ENCODE data around the gene B3GNT3. TPM values are rescaled to one million over a fixed set of nuclear protein-coding genes. Genes with fewer than 3 reads are reported as not detected.

Gene B3GNT3
- total and polyA plus RNA-seq, 2 of the 13 experiments (the other 11 are each of a cell fraction or from before 2014, with no cell fraction given) = 0.86 to 4.0 TPM

GRCh38 chr19:17855280-17856152 lies 60.6 kb downstream of the B3GNT3 start (continued):
- no peak for TF ChIP-seq ZNF414 (CRISPR knock-in tag; IDR thresholded peaks at IDR 0.05)
- TF ChIP-seq ZNF597 (CRISPR knock-in tag; IDR thresholded peaks at IDR 0.05) = no peak
- no peak for TF ChIP-seq HDAC2 (CRISPR knock-in tag; IDR thresholded peaks at IDR 0.05)
- TF ChIP-seq SMARCE1 (IDR thresholded peaks at IDR 0.05; ENCODE audit: borderline replicate concordance) = no peak
- TF ChIP-seq ZNF274 (CRISPR knock-in tag; IDR thresholded peaks at IDR 0.05) = 0 out of 2 replicates have a peak, but pooled peaks have one; percentile 25
- no peak for TF ChIP-seq ZFP36L2 (CRISPR knock-in tag; IDR thresholded peaks at IDR 0.05)
- TF ChIP-seq ZBTB44 (CRISPR knock-in tag; IDR thresholded peaks at IDR 0.05) = no peak
- no peak for TF ChIP-seq SAFB2 (CRISPR knock-in tag; IDR thresholded peaks at IDR 0.05; ENCODE audit: borderline replicate concordance, low read depth)
- TF ChIP-seq ZNF501 (CRISPR knock-in tag; IDR thresholded peaks at IDR 0.05) = peak; percentile 38; the same call in 1 of the 2 replicates
- TF ChIP-seq GATAD2A (CRISPR knock-in tag; IDR thresholded peaks at IDR 0.05) = peak; percentile 37; the same call in 1 of the 2 replicates
- no peak for TF ChIP-seq ZBTB8A (CRISPR knock-in tag; IDR thresholded peaks at IDR 0.05; ENCODE audit: borderline replicate concordance, low read depth)
- TF ChIP-seq MTA1 (CRISPR knock-in tag; IDR thresholded peaks at IDR 0.05; ENCODE audit: borderline replicate concordance) = no peak
- no peak for TF ChIP-seq MTERF4 (CRISPR knock-in tag; IDR thresholded peaks at IDR 0.05)
- 0 out of 2 replicates have a peak, but pooled peaks have one; percentile 35 for TF ChIP-seq DNMT1 (CRISPR knock-in tag; IDR thresholded peaks at IDR 0.05)
- no peak for TF ChIP-seq ZHX2 (IDR thresholded peaks at IDR 0.05; ENCODE audit: low read depth)
- TF ChIP-seq ZHX2 (CRISPR knock-in tag; IDR thresholded peaks at IDR 0.05; ENCODE audit: borderline replicate concordance) = no peak
- TF ChIP-seq E2F2 (CRISPR knock-in tag; IDR thresholded peaks at IDR 0.05; ENCODE audit: borderline replicate concordance) = no peak

All from HepG2 (cell line).